Measurements from ENCODE around the gene PRPF38B.
A peak's percentile ranks its signal among the peaks of the same experiment; 100 is the strongest.

The PRPF38B gene

DNA sequence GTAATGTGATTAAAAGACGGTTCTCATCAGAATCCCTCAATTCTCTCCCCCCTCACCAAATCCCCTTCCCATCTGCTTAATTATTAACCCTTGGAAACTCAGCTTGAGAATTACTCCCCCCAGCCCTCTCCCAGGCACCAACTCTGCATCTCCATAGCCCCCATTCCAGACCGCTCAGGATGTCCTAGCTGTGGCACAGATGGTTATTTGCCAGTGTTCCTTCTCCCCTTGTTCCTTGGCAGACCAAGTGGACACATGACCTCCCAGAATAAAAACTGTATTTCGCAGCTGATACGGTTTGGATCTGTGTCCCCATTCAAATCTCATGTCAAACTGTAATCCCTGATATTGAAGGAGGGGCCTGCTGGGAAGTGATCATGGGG, 45.9 kb upstream of the PRPF38B start:
- H3K27me3 ChIP-seq (ENCODE audit: insufficient read depth, poor library complexity, severe bottlenecking), result no peaks in the 10 kb centered on the region
- no peaks in the 10 kb centered on the region for H3K36me3 ChIP-seq (ENCODE audit: low read depth)
- ATAC-seq (ENCODE audit: low read depth), result no peak
- TF ChIP-seq, protein P1, sequence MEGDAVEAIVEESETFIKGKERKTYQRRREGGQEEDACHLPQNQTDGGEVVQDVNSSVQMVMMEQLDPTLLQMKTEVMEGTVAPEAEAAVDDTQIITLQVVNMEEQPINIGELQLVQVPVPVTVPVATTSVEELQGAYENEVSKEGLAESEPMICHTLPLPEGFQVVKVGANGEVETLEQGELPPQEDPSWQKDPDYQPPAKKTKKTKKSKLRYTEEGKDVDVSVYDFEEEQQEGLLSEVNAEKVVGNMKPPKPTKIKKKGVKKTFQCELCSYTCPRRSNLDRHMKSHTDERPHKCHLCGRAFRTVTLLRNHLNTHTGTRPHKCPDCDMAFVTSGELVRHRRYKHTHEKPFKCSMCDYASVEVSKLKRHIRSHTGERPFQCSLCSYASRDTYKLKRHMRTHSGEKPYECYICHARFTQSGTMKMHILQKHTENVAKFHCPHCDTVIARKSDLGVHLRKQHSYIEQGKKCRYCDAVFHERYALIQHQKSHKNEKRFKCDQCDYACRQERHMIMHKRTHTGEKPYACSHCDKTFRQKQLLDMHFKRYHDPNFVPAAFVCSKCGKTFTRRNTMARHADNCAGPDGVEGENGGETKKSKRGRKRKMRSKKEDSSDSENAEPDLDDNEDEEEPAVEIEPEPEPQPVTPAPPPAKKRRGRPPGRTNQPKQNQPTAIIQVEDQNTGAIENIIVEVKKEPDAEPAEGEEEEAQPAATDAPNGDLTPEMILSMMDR (IDR thresholded peaks at IDR 0.05; ENCODE audit: poor library complexity, severe bottlenecking), result no peak
- H3K4me1 ChIP-seq (ENCODE audit: insufficient read depth, poor library complexity, severe bottlenecking), result peaks cover 3% of the 10 kb centered on the region
- H3K4me3 ChIP-seq (ENCODE audit: severe bottlenecking), result no peak overlapping the region
- H3K9me3 ChIP-seq (ENCODE audit: severe bottlenecking), result no peaks in the 10 kb centered on the region
- H3K27ac ChIP-seq (ENCODE audit: poor library complexity, severe bottlenecking), result no peak overlapping the region
- no peak for DNase-seq (ENCODE audit: low spot score)

DNA sequence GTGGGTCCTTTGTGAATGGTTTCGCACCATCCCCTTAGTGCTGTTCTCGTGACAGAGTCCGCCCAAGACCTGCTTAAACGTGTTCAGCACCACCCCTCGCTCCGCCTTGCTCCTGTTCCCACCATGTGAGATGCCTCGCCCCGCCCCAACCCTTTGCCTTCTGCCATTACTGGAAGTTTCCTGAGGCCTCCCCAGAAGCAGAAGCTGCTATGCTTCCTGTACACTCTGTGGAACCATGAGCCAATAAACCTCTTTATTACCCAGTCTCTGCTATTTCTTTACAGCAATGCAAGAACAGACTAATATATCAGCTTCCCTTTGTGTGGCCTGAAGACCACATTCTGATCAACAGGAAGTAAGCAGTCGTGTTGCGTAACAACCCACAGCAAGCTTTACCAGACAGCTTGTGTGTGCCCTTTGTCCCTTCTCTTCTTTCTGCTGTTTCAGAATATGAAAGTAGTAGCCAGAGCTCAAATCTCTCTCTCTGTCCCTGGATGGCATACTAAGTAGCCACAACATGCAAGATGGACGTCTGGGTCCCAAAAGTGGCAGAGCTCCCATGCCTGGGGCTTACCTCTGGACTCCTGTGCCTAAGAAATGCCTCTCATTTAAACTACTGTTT, 45.4 kb upstream of the PRPF38B start:
- no peaks in the 10 kb centered on the region for H3K27me3 ChIP-seq (ENCODE audit: insufficient read depth, poor library complexity, severe bottlenecking)
- ATAC-seq (ENCODE audit: low read depth) (peak; percentile 41; the same call in 2 of the 3 replicates), DNase-seq (ENCODE audit: low spot score) (no peak)
- H3K27ac ChIP-seq (ENCODE audit: poor library complexity, severe bottlenecking), result no peak overlapping the region
- no peaks in the 10 kb centered on the region for H3K9me3 ChIP-seq (ENCODE audit: severe bottlenecking)
- TF ChIP-seq, protein P1 (IDR thresholded peaks at IDR 0.05; ENCODE audit: poor library complexity, severe bottlenecking), result no peak
- no peaks in the 10 kb centered on the region for H3K36me3 ChIP-seq (ENCODE audit: low read depth)
- no peak overlapping the region for H3K4me3 ChIP-seq (ENCODE audit: severe bottlenecking)
- H3K4me1 ChIP-seq (ENCODE audit: insufficient read depth, poor library complexity, severe bottlenecking), result peaks cover 3% of the 10 kb centered on the region

DNA sequence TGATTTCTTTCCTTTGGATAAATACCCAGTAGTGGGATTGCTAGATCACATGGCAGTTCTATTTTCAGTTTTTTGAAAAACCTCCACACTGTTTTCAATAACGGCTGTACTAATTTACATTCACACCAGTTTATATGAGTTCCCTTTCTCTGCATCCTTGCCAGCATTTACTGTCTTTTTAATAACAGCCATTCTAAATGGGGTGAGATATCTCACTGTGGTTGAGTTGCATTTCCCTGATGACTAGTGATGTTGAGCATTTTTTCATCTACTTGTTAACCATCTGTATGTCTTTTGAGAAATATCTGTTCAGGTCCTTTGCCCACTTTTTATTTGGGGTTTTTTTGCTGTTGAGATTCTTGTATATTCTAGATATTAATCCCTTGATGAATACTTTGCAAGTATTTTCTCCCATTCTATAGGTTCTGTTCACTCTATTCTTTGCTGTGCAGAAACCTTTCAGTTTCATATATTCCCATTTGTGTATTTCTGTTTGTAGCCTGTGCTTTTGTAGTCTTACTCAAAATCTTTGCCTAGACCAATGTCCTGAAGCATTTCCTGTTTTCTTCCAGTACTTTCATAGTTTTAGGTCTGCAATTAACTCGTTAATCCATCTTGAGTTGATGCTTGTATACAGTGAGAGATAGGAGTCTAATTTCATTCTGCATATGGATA, 38.5 kb upstream of the PRPF38B start:
- no peak for DNase-seq (ENCODE audit: low spot score)
- Histone ChIP-seq H3K27ac (ENCODE audit: poor library complexity, severe bottlenecking) (no peak overlapping the region), H3K36me3 (ENCODE audit: low read depth) (no peaks in the 10 kb centered on the region), H3K9me3 (ENCODE audit: severe bottlenecking) (no peaks in the 10 kb centered on the region), H3K4me3 (ENCODE audit: severe bottlenecking) (no peak overlapping the region), H3K4me1 (ENCODE audit: insufficient read depth, poor library complexity, severe bottlenecking) (no peaks in the 10 kb centered on the region), H3K27me3 (ENCODE audit: insufficient read depth, poor library complexity, severe bottlenecking) (no peaks in the 10 kb centered on the region)
- TF ChIP-seq, protein P1 (IDR thresholded peaks at IDR 0.05; ENCODE audit: poor library complexity, severe bottlenecking), result no peak
- ATAC-seq (ENCODE audit: low read depth), result no peak

DNA sequence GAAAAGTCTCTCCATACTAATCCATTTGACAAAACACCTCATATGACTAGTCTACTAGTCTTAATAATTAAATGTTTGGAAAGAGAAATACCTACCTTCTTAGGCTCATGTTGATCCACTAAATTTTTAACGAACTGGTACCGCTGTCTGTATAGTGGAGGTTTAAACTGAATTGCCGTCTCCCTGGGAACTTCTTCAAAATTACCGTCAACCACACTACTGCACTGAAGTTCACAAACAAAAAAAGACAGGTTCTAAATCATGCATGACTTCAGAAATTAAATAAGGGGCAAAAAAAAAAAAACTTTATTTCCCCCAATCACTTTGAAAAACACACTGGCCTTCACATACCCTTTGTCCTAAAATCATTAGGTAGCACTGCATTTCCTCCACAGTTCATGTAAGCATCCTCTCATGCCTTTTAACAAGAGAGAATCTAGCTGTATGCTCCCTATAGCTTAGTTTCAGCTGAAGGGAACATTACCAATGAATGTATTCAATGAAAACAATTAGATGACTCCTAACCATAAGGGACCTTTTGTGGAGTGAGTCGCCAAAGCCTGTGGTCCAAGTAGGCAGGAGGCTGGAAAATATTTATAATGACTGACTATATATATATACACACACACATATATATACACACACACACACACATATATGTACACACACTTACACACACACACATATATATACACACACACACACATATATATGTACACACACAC, 34.6 kb upstream of the PRPF38B start:
- ATAC-seq (ENCODE audit: low read depth) (no peak), DNase-seq (ENCODE audit: low spot score) (no peak)
- Histone ChIP-seq H3K4me3 (ENCODE audit: severe bottlenecking) (no peak overlapping the region), H3K27me3 (ENCODE audit: insufficient read depth, poor library complexity, severe bottlenecking) (no peaks in the 10 kb centered on the region), H3K9me3 (ENCODE audit: severe bottlenecking) (no peaks in the 10 kb centered on the region), H3K27ac (ENCODE audit: poor library complexity, severe bottlenecking) (no peak overlapping the region), H3K4me1 (ENCODE audit: insufficient read depth, poor library complexity, severe bottlenecking) (peaks cover 5% of the 10 kb centered on the region), H3K36me3 (ENCODE audit: low read depth) (no peaks in the 10 kb centered on the region)
- TF ChIP-seq, protein P1 (IDR thresholded peaks at IDR 0.05; ENCODE audit: poor library complexity, severe bottlenecking), result no peak

Measured in RWPE2 (cell line).